Astrocyte of the cerebellum (primary cell): ENCODE results near the gene LRRC46.

Experiments
- DNase-seq: peaks from one replicate; pipeline ENCODE4 v3.0.0-alpha.2; 2011; ENCODE audit warnings: low read depth
- H3K4me3 ChIP-seq: 2 replicates; pipeline ENCODE4 v1.5.1; 2011; ENCODE audit warnings: mild to moderate bottlenecking, low read depth, low read length, moderate library complexity
- CTCF ChIP-seq: IDR thresholded peaks from 2 replicates; pipeline ENCODE4 v1.5.1; 2012; ENCODE audit warnings: low read length, low read depth, moderate library complexity, mild to moderate bottlenecking; ENCODE audit errors: missing control alignments
- in situ Hi-C: cut with HindIII; loops from 2 replicates; pipeline ENCODE4 v1.10.0; 2017; ENCODE audit warnings: low sequenced_read_pairs

The LRRC46 gene

DNA sequence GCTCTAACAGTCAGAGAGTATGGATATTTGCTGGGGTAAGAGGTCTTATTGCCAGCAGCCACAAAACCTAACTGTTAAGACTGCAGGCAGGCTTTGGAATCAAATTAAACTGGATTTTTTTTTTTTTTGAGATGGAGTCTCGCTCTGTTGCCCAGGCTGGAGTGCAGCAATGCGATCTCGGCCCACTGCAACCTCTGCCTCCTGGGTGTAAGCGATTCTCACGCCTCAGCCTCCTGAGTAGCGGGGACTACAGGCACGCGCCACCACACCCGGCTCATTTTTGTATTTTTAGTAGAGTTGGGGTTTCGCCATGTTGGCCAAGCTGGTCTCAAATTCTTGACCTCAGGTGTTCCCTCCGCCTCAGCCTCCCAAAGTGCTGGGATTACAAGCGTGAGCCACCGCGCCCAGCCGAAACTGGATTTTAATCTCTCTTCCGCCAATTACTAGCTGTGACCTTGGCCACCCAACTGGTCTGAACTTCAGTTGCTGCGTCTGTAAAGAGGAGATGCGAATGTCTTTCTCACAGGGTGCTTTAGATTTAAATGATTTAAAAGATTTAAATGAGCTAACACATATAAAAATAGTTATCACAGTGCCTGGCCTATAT, 971 bp upstream of the LRRC46 start:
- peak overlapping the region; percentile 81 for H3K4me3 ChIP-seq
- no peak for DNase-seq
- in situ Hi-C loops, result no loop called here
- no peak for TF ChIP-seq CTCF

GRCh38 chr17:47831934-47832327, 461 bp downstream of the LRRC46 start:
- no peak for TF ChIP-seq CTCF
- in situ Hi-C loops, result no loop called here
- no peak for DNase-seq

GRCh38 chr17:47834756-47835155, 3.3 kb downstream of the LRRC46 start:
- no peak for DNase-seq
- in situ Hi-C loops, result no loop called here
- H3K4me3 ChIP-seq, result no peak overlapping the region
- TF ChIP-seq CTCF, result no peak

More at GRCh38 chr17:47831934-47832327, 461 bp downstream of the LRRC46 start:
- H3K4me3 ChIP-seq, result peak overlapping the region; percentile 81

DNA sequence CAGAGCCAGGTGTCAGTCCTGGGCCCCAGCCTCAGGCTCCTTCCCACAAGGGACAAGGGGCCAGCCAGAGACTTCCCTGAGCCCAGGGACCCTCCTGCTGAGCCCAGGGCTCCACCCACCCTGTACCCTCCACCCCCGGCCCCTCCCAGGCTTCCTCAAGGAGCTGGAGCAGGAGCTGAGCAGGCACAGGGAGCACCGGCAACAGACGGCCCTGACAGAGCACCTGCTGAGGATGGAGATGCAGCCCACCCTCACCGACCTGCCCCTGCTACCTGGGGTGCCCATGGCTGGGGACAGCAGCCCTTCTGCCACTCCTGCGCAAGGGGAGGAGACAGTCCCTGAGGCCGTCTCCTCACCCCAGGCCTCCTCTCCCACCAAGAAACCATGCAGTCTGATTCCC, 5.1 kb downstream of the LRRC46 start:
- no peak overlapping the region for H3K4me3 ChIP-seq
- no peak for TF ChIP-seq CTCF
- in situ Hi-C loops, result no loop called here
- no peak for DNase-seq

DNA sequence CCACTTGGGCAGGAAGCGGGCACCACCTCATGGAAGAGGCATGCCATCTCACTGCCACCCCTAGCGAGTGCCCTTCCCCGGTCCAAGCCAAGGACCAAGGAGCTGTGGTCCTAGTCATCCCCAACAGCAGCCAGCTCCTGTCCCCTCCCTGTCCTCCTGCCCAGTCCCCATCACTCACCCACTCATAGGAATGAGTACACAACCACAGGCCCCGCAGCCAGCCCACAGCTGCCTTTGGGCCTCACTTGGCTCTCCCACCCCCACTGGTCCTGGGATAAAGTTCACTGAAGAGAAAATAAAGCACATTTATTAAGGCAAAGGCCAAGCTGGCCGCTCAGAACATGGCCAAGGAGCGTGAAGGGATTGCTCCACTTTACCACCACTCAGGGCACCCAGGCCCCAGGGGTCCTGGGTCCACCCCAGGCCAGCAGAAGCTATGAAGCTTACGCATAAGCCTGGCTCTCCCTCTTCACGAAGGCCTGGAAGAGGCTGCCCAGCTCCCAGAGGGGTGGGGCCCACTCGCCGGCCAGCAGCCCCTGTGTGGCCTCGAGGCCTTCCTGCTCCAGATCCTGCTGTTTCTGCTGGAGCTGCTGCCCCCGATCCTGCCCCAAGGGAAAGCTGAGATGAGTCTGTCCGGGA, 6.0 kb downstream of the LRRC46 start:
- no peak for TF ChIP-seq CTCF
- in situ Hi-C loops, result no loop called here
- no peak for DNase-seq
- H3K4me3 ChIP-seq, result no peak overlapping the region

DNA sequence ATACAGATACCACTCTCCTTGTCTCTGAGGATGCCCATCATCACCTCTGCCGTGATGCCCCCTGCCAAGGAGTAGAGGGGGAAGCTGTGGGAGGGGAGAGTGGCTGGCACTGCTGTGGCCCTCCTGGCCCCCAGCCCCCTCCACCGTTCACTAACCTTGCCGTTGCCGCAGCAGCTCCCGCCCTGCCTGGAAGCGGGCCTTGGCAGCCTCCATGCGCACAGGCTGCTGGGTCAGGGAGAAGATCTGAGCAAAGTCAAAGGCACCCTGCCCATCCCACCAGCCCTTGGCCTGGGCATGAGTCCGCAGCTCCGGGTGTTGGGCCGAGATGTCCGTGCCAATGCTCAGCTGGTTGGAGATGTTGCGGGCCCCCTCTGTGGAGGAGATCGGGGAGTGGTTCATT, 7.2 kb downstream of the LRRC46 start:
- no peak for DNase-seq
- no peak for TF ChIP-seq CTCF
- in situ Hi-C loops, result no loop called here
- H3K4me3 ChIP-seq, result no peak overlapping the region
